A673 (cell line): ENCODE measurements around the gene COLQ.

Experiments
- EZH2 ChIP-seq: fragments of 200-600 bp; sonication (generic); IDR thresholded peaks from 2 replicates; pipeline ENCODE4 v1.6.1; 2017; ENCODE audit warnings: borderline replicate concordance, low read depth, mild to moderate bottlenecking, mixed read lengths, antibody characterized with exemption, low read length; ENCODE audit not compliant: poor library complexity, severe bottlenecking
- TF ChIP-seq, protein P1 (sequence below): fragments of 300-800, 200-600 bp; sonication (generic); conservative IDR thresholded peaks from 2 replicates; pipeline ENCODE4 v1.5.1; 2017; ENCODE audit warnings: low read depth, mild to moderate bottlenecking, antibody characterized with exemption, low read length, moderate library complexity, mixed read lengths

DNA sequence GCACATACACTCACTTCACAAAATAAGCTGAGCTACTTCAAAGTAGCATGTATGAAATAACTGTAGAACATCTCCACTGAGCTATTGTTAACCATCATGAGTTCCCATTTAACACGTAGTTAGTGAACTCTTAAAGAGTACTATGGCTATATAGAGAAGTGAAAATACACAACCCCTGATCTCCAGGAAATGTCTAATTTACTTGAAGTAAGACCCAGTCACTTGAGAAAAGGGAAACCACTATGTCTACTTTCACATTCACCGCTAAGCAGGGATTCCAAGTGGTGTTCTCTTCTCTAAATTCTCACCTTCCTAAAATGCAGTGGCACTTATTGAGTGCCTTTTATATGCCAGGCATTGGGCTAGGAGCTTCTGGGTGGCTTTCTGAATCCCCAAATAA, 35.0 kb upstream of the COLQ start:
- TF ChIP-seq, protein P1, sequence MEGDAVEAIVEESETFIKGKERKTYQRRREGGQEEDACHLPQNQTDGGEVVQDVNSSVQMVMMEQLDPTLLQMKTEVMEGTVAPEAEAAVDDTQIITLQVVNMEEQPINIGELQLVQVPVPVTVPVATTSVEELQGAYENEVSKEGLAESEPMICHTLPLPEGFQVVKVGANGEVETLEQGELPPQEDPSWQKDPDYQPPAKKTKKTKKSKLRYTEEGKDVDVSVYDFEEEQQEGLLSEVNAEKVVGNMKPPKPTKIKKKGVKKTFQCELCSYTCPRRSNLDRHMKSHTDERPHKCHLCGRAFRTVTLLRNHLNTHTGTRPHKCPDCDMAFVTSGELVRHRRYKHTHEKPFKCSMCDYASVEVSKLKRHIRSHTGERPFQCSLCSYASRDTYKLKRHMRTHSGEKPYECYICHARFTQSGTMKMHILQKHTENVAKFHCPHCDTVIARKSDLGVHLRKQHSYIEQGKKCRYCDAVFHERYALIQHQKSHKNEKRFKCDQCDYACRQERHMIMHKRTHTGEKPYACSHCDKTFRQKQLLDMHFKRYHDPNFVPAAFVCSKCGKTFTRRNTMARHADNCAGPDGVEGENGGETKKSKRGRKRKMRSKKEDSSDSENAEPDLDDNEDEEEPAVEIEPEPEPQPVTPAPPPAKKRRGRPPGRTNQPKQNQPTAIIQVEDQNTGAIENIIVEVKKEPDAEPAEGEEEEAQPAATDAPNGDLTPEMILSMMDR, result no peak
- no peak for TF ChIP-seq EZH2
